ENCODE results near the gene NPIPA1.
"Not testable (repeated sequence)": the region's sequence is repeated elsewhere in the genome, so short reads cannot be mapped to it uniquely, and the experiment has no call there.

The NPIPA1 gene

GRCh38 chr16:14982521-14982920 lies 45.3 kb downstream of the NPIPA1 start:
- H3K27me3 ChIP-seq (ENCODE audit: insufficient read depth, low read length); H3K27ac ChIP-seq (ENCODE audit: low read depth, low read length); H3K4me1 ChIP-seq (ENCODE audit: control insufficient read depth, insufficient read depth, low read length, unreplicated experiment); H3K36me3 ChIP-seq (ENCODE audit: insufficient read depth, low read length); H3K4me3 ChIP-seq (ENCODE audit: low read depth, low read length); H2AFZ ChIP-seq (ENCODE audit: low read length, unreplicated experiment): not testable (repeated sequence)
- H3K79me2 ChIP-seq (ENCODE audit: control insufficient read depth, insufficient read depth, low read length, unreplicated experiment): peaks cover 77% of the 10 kb centered on the region

GRCh38 chr16:14988092-14988491 lies 50.8 kb downstream of the NPIPA1 start:
- not testable (repeated sequence) for H3K4me1 ChIP-seq (ENCODE audit: control insufficient read depth, insufficient read depth, low read length, unreplicated experiment)
- peaks cover 61% of the 10 kb centered on the region for H3K79me2 ChIP-seq (ENCODE audit: control insufficient read depth, insufficient read depth, low read length, unreplicated experiment)

GRCh38 chr16:14988661-14989191 lies 51.5 kb downstream of the NPIPA1 start:
- not testable (repeated sequence) for H3K27ac ChIP-seq (ENCODE audit: low read depth, low read length); H3K4me1 ChIP-seq (ENCODE audit: control insufficient read depth, insufficient read depth, low read length, unreplicated experiment); H3K4me3 ChIP-seq (ENCODE audit: low read depth, low read length); H2AFZ ChIP-seq (ENCODE audit: low read length, unreplicated experiment); H3K27me3 ChIP-seq (ENCODE audit: insufficient read depth, low read length)
- Histone ChIP-seq H3K36me3 (ENCODE audit: insufficient read depth, low read length) (peaks cover 13% of the 10 kb centered on the region; the same call in 1 of the 2 replicates), H3K79me2 (ENCODE audit: control insufficient read depth, insufficient read depth, low read length, unreplicated experiment) (peaks cover 63% of the 10 kb centered on the region)

More at GRCh38 chr16:14988092-14988491, 50.8 kb downstream of the NPIPA1 start:
- H2AFZ ChIP-seq (ENCODE audit: low read length, unreplicated experiment); H3K27me3 ChIP-seq (ENCODE audit: insufficient read depth, low read length); H3K27ac ChIP-seq (ENCODE audit: low read depth, low read length); H3K4me3 ChIP-seq (ENCODE audit: low read depth, low read length): not testable (repeated sequence)
- peaks cover 11% of the 10 kb centered on the region; the same call in 1 of the 2 replicates for H3K36me3 ChIP-seq (ENCODE audit: insufficient read depth, low read length)

GRCh38 chr16:14989291-14990281 lies 52.3 kb downstream of the NPIPA1 start:
- H3K27ac ChIP-seq (ENCODE audit: low read depth, low read length): not testable (repeated sequence)

GRCh38 chr16:14993277-14994151 lies 56.3 kb downstream of the NPIPA1 start:
- H3K4me3 ChIP-seq (ENCODE audit: low read depth, low read length); H2AFZ ChIP-seq (ENCODE audit: low read length, unreplicated experiment); H3K27ac ChIP-seq (ENCODE audit: low read depth, low read length); H3K4me1 ChIP-seq (ENCODE audit: control insufficient read depth, insufficient read depth, low read length, unreplicated experiment); H3K27me3 ChIP-seq (ENCODE audit: insufficient read depth, low read length): not testable (repeated sequence)
- H3K36me3 ChIP-seq (ENCODE audit: insufficient read depth, low read length): peaks cover 17% of the 10 kb centered on the region; the same call in 1 of the 2 replicates
- H3K79me2 ChIP-seq (ENCODE audit: control insufficient read depth, insufficient read depth, low read length, unreplicated experiment): peaks cover 45% of the 10 kb centered on the region

More at GRCh38 chr16:14989291-14990281, 52.3 kb downstream of the NPIPA1 start:
- not testable (repeated sequence) for H3K4me1 ChIP-seq (ENCODE audit: control insufficient read depth, insufficient read depth, low read length, unreplicated experiment); H3K4me3 ChIP-seq (ENCODE audit: low read depth, low read length); H2AFZ ChIP-seq (ENCODE audit: low read length, unreplicated experiment); H3K27me3 ChIP-seq (ENCODE audit: insufficient read depth, low read length)
- peaks cover 13% of the 10 kb centered on the region; the same call in 1 of the 2 replicates for H3K36me3 ChIP-seq (ENCODE audit: insufficient read depth, low read length)
- H3K79me2 ChIP-seq (ENCODE audit: control insufficient read depth, insufficient read depth, low read length, unreplicated experiment): peaks cover 61% of the 10 kb centered on the region

GRCh38 chr16:14996702-14997101 lies 59.5 kb downstream of the NPIPA1 start:
- not testable (repeated sequence) for H3K36me3 ChIP-seq (ENCODE audit: insufficient read depth, low read length); H3K27me3 ChIP-seq (ENCODE audit: insufficient read depth, low read length); H3K4me1 ChIP-seq (ENCODE audit: control insufficient read depth, insufficient read depth, low read length, unreplicated experiment); H2AFZ ChIP-seq (ENCODE audit: low read length, unreplicated experiment); H3K4me3 ChIP-seq (ENCODE audit: low read depth, low read length)
- Histone ChIP-seq H3K79me2 (ENCODE audit: control insufficient read depth, insufficient read depth, low read length, unreplicated experiment) (peaks cover 34% of the 10 kb centered on the region), H3K27ac (ENCODE audit: low read depth, low read length) (peak overlapping the region; percentile 47; the same call in 1 of the 2 replicates)

- not testable (repeated sequence) for H3K27me3 ChIP-seq (ENCODE audit: insufficient read depth, low read length); H2AFZ ChIP-seq (ENCODE audit: low read length, unreplicated experiment); H3K27ac ChIP-seq (ENCODE audit: low read depth, low read length); H3K4me3 ChIP-seq (ENCODE audit: low read depth, low read length); H3K36me3 ChIP-seq (ENCODE audit: insufficient read depth, low read length); H3K4me1 ChIP-seq (ENCODE audit: control insufficient read depth, insufficient read depth, low read length, unreplicated experiment)
- peaks cover 20% of the 10 kb centered on the region for H3K79me2 ChIP-seq (ENCODE audit: control insufficient read depth, insufficient read depth, low read length, unreplicated experiment)
These were observed 61.1 kb downstream of the NPIPA1 start for GRCh38 chr16:14998300-14998699.

GRCh38 chr16:14999845-15000244 lies 62.6 kb downstream of the NPIPA1 start:
- H3K27me3 ChIP-seq (ENCODE audit: insufficient read depth, low read length); H3K27ac ChIP-seq (ENCODE audit: low read depth, low read length); H3K4me1 ChIP-seq (ENCODE audit: control insufficient read depth, insufficient read depth, low read length, unreplicated experiment); H2AFZ ChIP-seq (ENCODE audit: low read length, unreplicated experiment); H3K4me3 ChIP-seq (ENCODE audit: low read depth, low read length): not testable (repeated sequence)
- Histone ChIP-seq H3K79me2 (ENCODE audit: control insufficient read depth, insufficient read depth, low read length, unreplicated experiment) (peaks cover 17% of the 10 kb centered on the region), H3K36me3 (ENCODE audit: insufficient read depth, low read length) (peaks cover 12% of the 10 kb centered on the region)
